ENCODE results near the gene LDLR.

GRCh38 chr19:11050323-11051114, 38.7 kb upstream of the LDLR start:
- TF ChIP-seq CTCF (conservative IDR thresholded peaks at IDR 0.05; ENCODE audit: low read depth, low read length) (no peak), EZH2 (IDR thresholded peaks at IDR 0.05; ENCODE audit: borderline replicate concordance, low read depth, low read length, poor library complexity, severe bottlenecking) (no peak)

Measured in A673 (cell line).